Stomach smooth muscle (tissue), 2 donors: ENCODE data around the gene FAAH.

Source experiments
- H3K27ac ChIP-seq: one replicate; pipeline ENCODE4 v1.7.0; 2013; ENCODE audit warnings: mild to moderate bottlenecking, low read length, inconsistent platforms
- H3K27me3 ChIP-seq, 2 donors: one replicate each; pipeline ENCODE4 v1.7.0; 2013; ENCODE audit warnings: low read length in 2 of 2; ENCODE audit not compliant: insufficient read depth in 2 of 2, control insufficient read depth in 1 of 2
- H3K36me3 ChIP-seq, 2 donors: one replicate each; pipeline ENCODE4 v1.7.0; 2013; ENCODE audit warnings: low read length in 2 of 2; ENCODE audit not compliant: control insufficient read depth in 2 of 2, insufficient read depth in 2 of 2
- H3K4me1 ChIP-seq: one replicate; pipeline ENCODE4 v1.7.0; 2013; ENCODE audit warnings: low read length; ENCODE audit not compliant: control insufficient read depth, insufficient read depth
- H3K4me3 ChIP-seq, 2 donors: one replicate each; pipeline ENCODE4 v1.7.0; 2013; ENCODE audit warnings: low read length in 2 of 2
- H3K9ac ChIP-seq, 2 donors: one replicate each; pipeline ENCODE4 v1.7.0; 2013; ENCODE audit warnings: low read length in 2 of 2, mild to moderate bottlenecking in 1 of 2
- H3K9me3 ChIP-seq, 2 donors: one replicate each; pipeline ENCODE4 v1.7.0; 2013; ENCODE audit warnings: low read length in 2 of 2; ENCODE audit not compliant: control insufficient read depth in 2 of 2
- donor health status: healthy.
- donor health status: Pancreatic carcinoma.

FAAH gene

DNA sequence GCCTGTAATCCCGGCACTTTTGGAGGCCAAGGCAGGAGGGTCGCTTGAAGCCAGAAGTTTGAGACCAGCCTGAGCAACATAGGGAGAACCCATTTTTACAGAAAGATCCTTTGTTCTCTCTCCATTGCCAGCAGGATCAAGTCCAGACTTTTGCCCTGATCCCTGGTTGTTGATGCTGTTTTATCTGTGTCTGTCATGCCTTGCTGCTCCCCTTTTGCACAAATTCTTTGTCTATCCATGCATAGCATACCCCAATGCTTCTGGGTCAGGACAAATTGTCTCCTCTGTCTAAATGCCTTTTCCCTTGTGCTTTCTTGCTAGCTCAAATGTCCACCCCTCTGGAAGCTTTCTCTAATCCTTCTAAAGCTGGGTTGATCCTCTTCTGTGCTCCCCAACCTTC is 25.3 kb upstream of the FAAH start:
- peaks cover 14 to 15% of the 10 kb centered on the region in 2 donors for H3K36me3 ChIP-seq
- H3K27ac ChIP-seq: no peak overlapping the region
- H3K4me3 ChIP-seq: no peak overlapping the region
- H3K9ac ChIP-seq: no peak overlapping the region
- H3K9me3 ChIP-seq: no peaks in the 10 kb centered on the region
- no peaks in the 10 kb centered on the region for H3K4me1 ChIP-seq
- no peaks in the 10 kb centered on the region for H3K27me3 ChIP-seq

DNA sequence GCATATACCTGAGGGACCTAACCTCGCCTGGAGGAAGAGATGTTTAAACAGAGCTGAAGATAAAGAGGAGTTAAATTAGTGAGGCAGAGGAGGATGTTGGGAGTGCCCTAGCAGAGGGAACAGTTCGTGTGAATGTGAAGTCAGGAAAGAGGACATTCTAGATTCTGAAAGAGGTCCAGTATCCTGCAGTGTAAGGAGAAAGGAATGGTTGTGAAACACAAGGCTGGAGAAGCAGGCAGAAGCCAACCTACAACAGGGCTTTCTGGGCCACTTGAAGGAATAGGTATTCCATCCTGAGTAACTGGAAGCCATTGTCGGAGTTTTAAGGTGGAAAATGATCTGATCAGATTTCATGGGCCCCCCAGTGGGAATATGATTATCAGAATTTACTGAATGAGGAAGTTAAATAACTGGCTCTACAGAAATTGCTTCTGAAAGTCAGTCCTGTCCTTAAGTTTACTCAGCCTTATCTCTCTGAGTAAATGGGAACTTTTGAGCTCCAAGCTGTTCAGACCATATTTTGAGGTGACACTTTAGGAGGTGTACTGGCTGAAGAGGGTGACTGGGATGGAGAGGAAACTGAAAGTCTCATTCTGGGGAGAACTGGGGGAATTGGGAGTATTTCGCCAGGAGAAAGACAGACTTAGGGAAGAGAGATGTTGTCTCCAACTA is 24.4 kb upstream of the FAAH start:
- Histone ChIP-seq H3K27me3 (no peaks in the 10 kb centered on the region), H3K4me3 (no peak overlapping the region), H3K9ac (no peak overlapping the region)

DNA sequence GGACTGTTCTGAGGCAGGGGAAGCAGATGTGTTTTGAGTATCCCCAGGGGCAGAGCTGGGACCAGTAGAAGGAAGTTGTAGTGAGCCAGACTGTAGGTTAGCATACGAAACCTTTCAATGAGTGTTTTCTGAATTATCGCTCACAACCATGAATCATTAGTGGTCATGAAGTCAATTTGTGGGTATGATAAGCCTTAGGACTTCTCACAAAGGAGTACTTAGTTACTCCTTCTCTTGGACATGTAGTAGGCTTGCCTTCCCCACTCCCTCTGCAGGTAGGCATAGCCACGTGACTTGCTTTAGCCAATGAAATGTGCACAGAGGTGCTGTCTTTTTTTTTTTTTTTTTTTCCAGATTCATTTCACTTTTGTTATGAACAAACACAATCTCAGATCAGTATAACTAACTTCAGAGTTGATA is 23.9 kb upstream of the FAAH start:
- H3K27ac ChIP-seq: no peak overlapping the region
- H3K27me3 ChIP-seq: no peaks in the 10 kb centered on the region
- H3K9ac ChIP-seq: no peak overlapping the region
- peaks cover 11 to 15% of the 10 kb centered on the region in 2 donors for H3K36me3 ChIP-seq
- H3K4me1 ChIP-seq: no peaks in the 10 kb centered on the region
- no peak overlapping the region for H3K4me3 ChIP-seq
- no peaks in the 10 kb centered on the region for H3K9me3 ChIP-seq

More for the DNA sequence above, 24.4 kb upstream of the FAAH start:
- Histone ChIP-seq H3K4me1 (no peaks in the 10 kb centered on the region), H3K9me3 (no peaks in the 10 kb centered on the region), H3K27ac (no peak overlapping the region), H3K36me3 (peaks cover 11 to 15% of the 10 kb centered on the region in 2 donors)

DNA sequence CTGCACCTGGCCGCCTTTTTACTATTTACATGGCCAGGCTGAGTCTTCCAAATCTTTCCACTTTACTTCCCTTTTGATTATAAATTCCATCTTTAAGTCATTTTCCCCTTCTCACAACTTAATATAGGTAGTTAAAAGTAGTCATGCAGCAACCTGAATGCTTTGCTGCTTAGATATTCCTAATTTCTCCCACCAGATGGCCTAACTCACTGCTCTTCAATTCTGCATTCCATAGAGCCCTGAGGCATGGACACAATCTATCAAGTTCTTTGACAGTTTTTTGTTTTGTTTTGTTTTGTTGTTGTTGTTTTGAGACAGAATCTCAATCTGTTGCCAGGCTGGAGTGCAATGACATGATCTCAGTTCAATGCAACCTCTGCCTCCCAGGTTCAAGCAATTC is 21.7 kb upstream of the FAAH start:
- Histone ChIP-seq H3K9me3 (no peaks in the 10 kb centered on the region), H3K36me3 (peaks cover 8 to 13% of the 10 kb centered on the region in 2 donors), H3K9ac (no peak overlapping the region), H3K4me1 (no peaks in the 10 kb centered on the region), H3K4me3 (no peak overlapping the region), H3K27me3 (no peaks in the 10 kb centered on the region), H3K27ac (no peak overlapping the region)

DNA sequence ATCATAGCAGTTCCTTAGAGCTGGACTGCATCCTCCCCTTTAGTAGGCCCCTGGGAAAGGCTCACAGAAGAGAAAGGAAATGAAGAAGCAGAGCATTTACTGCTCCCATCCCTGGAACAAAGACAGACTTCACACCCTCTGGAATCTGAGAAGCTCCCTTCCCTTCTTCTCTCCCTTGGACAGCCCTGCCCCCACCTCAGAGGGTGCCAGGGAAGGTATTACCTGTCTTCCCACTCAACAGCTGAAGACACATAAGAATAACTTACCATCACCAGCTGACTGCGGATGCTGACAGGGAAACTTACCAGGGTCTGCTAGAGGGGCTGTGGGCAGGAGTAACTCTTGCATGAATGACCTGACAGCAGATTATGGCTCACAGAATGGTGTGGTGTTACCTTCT is 14.1 kb upstream of the FAAH start:
- no peaks in the 10 kb centered on the region for H3K9me3 ChIP-seq
- no peak overlapping the region for H3K9ac ChIP-seq
- no peak overlapping the region for H3K27ac ChIP-seq
- H3K36me3 ChIP-seq: no peaks in the 10 kb centered on the region
- no peaks in the 10 kb centered on the region for H3K4me1 ChIP-seq
- H3K27me3 ChIP-seq: no peaks in the 10 kb centered on the region
- H3K4me3 ChIP-seq: no peak overlapping the region

DNA sequence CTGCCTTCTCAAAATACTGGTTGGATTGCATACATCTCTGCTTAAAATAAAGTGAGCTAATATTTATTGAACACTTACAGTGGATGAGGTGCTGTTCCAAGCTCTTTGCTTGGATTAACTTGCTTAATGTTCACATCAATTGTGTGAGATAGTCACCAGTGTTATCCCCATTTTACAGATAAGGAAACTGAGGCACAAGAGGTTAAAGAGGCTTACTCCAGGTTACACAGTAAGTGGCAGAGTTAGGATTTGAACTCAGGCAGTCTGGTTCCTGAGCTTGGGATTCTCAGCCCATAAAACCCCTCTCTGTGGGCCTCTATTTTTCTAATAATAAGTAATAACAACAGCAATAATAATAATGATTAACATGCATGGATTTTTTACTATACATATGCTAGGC is 13.6 kb upstream of the FAAH start:
- Histone ChIP-seq H3K9ac (no peak overlapping the region), H3K27me3 (no peaks in the 10 kb centered on the region), H3K4me1 (no peaks in the 10 kb centered on the region), H3K36me3 (no peaks in the 10 kb centered on the region), H3K27ac (no peak overlapping the region), H3K4me3 (no peak overlapping the region), H3K9me3 (no peaks in the 10 kb centered on the region)

DNA sequence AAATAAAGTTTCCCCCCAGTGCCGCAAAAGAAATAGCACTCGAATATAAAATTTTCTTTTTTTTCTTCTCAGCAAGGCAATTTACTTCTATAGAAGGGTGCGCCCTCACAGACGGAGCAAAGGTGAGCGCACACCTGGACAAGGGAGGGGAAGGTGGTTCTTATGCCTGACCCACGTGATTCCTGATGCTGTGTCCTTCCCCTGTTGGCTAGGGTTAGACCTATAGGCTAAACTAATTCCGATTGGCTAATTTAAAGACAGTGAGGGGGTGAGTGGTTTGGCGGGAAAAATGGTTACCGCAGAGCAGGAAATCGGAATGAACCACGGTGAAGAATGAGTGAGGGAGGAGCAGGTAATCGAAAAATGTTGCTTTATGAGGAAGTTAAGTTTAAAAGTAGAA is 607 bp upstream of the FAAH start:
- Histone ChIP-seq H3K4me3 (no peak overlapping the region), H3K9ac (no peak overlapping the region), H3K27me3 (no peaks in the 10 kb centered on the region), H3K27ac (no peak overlapping the region), H3K36me3 (no peaks in the 10 kb centered on the region), H3K4me1 (peaks cover 12% of the 10 kb centered on the region), H3K9me3 (peaks cover 0 to 4% of the 10 kb centered on the region in 2 donors)

DNA sequence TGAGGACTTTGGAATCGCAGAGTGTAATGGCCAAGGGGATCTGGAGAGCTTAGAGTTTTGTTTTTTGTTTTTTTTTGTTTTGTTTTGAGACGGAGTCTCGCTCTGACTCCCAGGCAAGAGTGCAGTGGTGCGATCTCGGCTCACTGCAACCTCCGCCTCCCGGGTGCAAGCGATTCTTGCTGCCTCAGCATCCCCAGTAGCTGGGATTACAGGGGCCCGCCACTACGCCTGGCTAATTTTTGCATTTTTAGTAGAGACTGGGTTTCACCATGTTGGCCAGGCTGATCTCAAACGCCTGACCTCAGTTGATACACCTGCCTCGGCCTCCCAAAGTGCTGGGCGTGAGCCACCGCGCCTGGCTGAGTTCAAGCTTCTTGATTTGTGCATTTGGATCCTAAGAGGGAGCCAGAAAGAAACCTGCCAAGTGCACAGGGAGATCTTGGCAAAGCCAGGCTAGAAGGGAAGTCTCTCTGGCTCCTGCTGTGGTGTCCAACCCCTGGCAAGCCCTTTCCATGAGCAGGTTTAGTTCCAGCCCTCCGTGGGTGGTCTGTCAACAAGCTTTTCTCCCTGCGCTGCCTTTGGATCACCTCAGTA is 852 bp downstream of the FAAH start:
- H3K27ac ChIP-seq: no peak overlapping the region

DNA sequence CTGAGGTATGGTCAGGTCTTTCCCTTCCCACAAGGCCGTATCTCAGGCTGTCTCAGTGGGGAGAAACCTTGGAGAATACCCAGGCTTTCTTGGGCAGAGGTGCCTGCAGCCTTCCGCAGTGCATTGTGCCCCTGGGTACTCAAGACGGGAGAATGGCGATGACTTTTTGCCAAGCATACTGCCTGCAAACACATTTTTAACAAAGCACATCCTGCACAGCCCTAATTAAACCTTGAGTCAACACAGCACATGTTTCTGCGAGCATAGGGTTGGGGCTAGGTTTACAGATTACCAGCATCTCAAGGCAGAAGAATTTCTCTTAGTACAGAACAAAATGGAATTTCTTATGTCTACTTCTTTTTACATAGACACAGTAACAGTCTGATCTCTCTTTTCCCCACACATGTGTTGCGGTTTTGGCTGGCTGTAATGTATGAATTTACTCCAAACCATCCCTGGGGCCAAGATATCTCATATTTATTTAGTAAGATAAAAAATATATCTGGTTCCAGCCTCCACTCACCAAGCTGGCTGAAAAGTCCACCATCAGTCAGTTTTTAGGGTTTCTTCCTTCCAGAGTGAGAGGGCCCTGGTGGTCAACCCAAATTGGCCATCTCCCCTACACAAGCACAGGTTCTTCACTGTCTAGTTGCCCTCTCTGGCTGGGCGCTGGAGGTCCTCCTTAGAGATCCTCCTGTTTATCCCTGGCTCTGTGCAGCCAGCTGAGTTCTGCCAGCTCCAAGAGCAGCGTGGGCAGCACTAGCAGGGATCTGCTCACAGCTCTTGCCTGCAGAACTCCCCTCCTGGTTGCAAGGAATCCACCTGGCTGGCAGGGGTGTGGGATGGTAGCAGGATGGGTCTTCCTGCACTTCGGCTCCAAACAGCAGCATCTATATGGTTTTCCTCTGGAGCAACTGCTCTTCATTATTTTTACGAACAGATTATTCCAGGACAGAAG is 2.6 kb downstream of the FAAH start:
- Histone ChIP-seq H3K4me3 (no peak overlapping the region), H3K9ac (no peak overlapping the region), H3K27me3 (no peaks in the 10 kb centered on the region), H3K27ac (no peak overlapping the region), H3K9me3 (peaks cover 0 to 4% of the 10 kb centered on the region in 2 donors), H3K4me1 (peaks cover 16% of the 10 kb centered on the region), H3K36me3 (no peaks in the 10 kb centered on the region)

More for the DNA sequence above, 852 bp downstream of the FAAH start:
- H3K36me3 ChIP-seq: no peaks in the 10 kb centered on the region
- H3K9me3 ChIP-seq: peaks cover 0 to 4% of the 10 kb centered on the region in 2 donors
- H3K4me1 ChIP-seq: peaks cover 12% of the 10 kb centered on the region
- H3K4me3 ChIP-seq: peak overlapping the region; percentile 53 to 79
- peak overlapping the region; percentile 68 to 72 for H3K9ac ChIP-seq
- no peaks in the 10 kb centered on the region for H3K27me3 ChIP-seq

DNA sequence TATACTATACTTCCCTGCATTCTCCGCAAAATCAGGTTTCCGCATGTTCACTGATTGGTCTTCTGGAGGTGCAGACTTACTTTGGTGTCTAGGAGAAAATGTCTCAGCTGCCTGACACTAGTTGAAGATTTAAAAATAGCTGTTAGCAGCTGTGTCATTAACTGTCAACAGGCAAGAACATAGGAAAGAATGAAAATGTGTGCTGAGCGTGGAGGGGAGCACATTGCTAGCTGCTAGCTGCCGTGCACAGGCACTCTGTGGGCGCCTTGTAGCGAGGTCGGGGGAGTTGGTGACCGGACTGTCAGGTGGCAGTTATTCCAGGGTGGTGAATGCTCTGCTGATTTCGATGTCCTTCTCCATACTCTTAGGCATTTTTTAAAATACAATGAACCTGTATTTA is 5.2 kb downstream of the FAAH start:
- peaks cover 22% of the 10 kb centered on the region for H3K4me1 ChIP-seq
- H3K27ac ChIP-seq: no peak overlapping the region
- H3K4me3 ChIP-seq: no peak overlapping the region
- H3K9me3 ChIP-seq: no peaks in the 10 kb centered on the region
- H3K27me3 ChIP-seq: no peaks in the 10 kb centered on the region
- H3K9ac ChIP-seq: no peak overlapping the region
- H3K36me3 ChIP-seq: no peaks in the 10 kb centered on the region
